H1 (cell line): Measurements from ENCODE around the gene RWDD1. TPM values are rescaled to one million over a fixed set of nuclear protein-coding genes. Genes with fewer than 3 reads are reported as not detected.

Experiments
- CTCF ChIA-PET: fragments of 300-600 bp; sonication (Branson Sonifier 250); formaldehyde crosslinking; loops from one replicate; lab custom pipeline; 2021; ENCODE audit not compliant: partially characterized antibody; lab: Charles Lee
- POLR2A ChIA-PET: fragments of 300-600 bp; sonication (Branson Sonifier 250); formaldehyde crosslinking; loops from one replicate; lab custom pipeline; 2021; ENCODE audit warnings: inconsistent platforms; ENCODE audit not compliant: partially characterized antibody; lab: Charles Lee
- DNase-seq, 2 experiments: peaks; one replicate each; pipeline versions ENCODE4 v3.0.0 to v3.0.0-alpha.2; 2010 to 2022; ENCODE audit warnings: low spot score in 2 of 2, low read depth in 1 of 2, mixed read lengths in 1 of 2
- FAIRE-seq: peaks from 2 replicates; lab custom pipeline; 2011; peaks lifted over from hg19 to GRCh38; lab: Jason Lieb, UNC
- H2AFZ ChIP-seq: 2 replicates; pipeline ENCODE4 v1.8.1; 2012; ENCODE audit warnings: low read length, inconsistent platforms
- H2AK5ac ChIP-seq: 2 replicates; pipeline ENCODE4 v1.6.1; 2013; ENCODE audit warnings: low read depth, low read length
- H2BK120ac ChIP-seq: replicated peaks from 2 replicates; pipeline ENCODE3; 2013; ENCODE audit warnings: low read depth, low read length, inconsistent platforms
- H2BK12ac ChIP-seq: 2 replicates; pipeline ENCODE4 v1.6.1; 2013; ENCODE audit warnings: low read depth, low read length
- H2BK15ac ChIP-seq: 2 replicates; pipeline ENCODE4 v1.6.1; 2013; ENCODE audit warnings: low read length
- H2BK20ac ChIP-seq: 2 replicates; pipeline ENCODE4 v1.6.1; 2013; ENCODE audit warnings: low read length
- H2BK5ac ChIP-seq: 2 replicates; pipeline ENCODE4 v1.6.1; 2013; ENCODE audit warnings: low read depth, low read length
- H3K14ac ChIP-seq: 2 replicates; pipeline ENCODE4 v1.6.1; 2013; ENCODE audit warnings: inconsistent platforms; ENCODE audit not compliant: insufficient read length
- H3K18ac ChIP-seq: 2 replicates; pipeline ENCODE4 v1.6.1; 2013; ENCODE audit warnings: low read length; ENCODE audit errors: extremely low read depth
- H3K23ac ChIP-seq: 2 replicates; pipeline ENCODE4 v1.6.1; 2013; ENCODE audit warnings: inconsistent platforms; ENCODE audit not compliant: insufficient read length
- H3K23me2 ChIP-seq: 2 replicates; pipeline ENCODE4 v1.6.1; 2013; ENCODE audit warnings: low read depth, low read length
- H3K27ac ChIP-seq: 2 replicates; pipeline ENCODE4 v1.6.1; 2011; ENCODE audit warnings: low read depth, low read length, inconsistent platforms
- H3K27me3 ChIP-seq, 4 experiments: replicated peaks in 1 of 4; 1 replicate in 1 of 4; 2 replicates in 3 of 4; pipeline versions ENCODE4 v1.6.1 to v1.8.1; 2011 to 2013; ENCODE audit warnings: low read length in 3 of 4, mild to moderate bottlenecking in 3 of 4, inconsistent platforms in 2 of 4, mixed read lengths in 2 of 4, moderate library complexity in 1 of 4; ENCODE audit not compliant: control insufficient read depth in 3 of 4, insufficient read depth in 3 of 4; ENCODE audit errors: extremely low read depth in 1 of 4
- H3K36me3 ChIP-seq, 4 experiments: 2 replicates each; pipeline versions ENCODE4 v1.6.1 to v1.8.1; 2011 to 2013; ENCODE audit warnings: mild to moderate bottlenecking in 4 of 4, low read length in 3 of 4, moderate library complexity in 2 of 4, control low read depth in 1 of 4, inconsistent platforms in 1 of 4; ENCODE audit not compliant: insufficient read depth in 4 of 4, control insufficient read depth in 2 of 4
- H3K4ac ChIP-seq: replicated peaks from 2 replicates; pipeline ENCODE3; 2013; ENCODE audit warnings: low read length, low read depth, mixed read lengths, inconsistent platforms; ENCODE audit not compliant: insufficient read length
- H3K4me1 ChIP-seq, 4 experiments: replicated peaks in 1 of 4; 1 replicate in 1 of 4; 2 replicates in 3 of 4; pipeline versions ENCODE4 v1.6.1 to v1.8.1; 2011 to 2013; ENCODE audit warnings: low read length in 3 of 4, inconsistent platforms in 2 of 4, mixed read lengths in 1 of 4; ENCODE audit not compliant: insufficient read depth in 4 of 4, control insufficient read depth in 3 of 4
- H3K4me2 ChIP-seq, 2 experiments: 2 replicates each; pipeline versions ENCODE4 v1.6.1 to v1.8.1; 2011 to 2013; ENCODE audit warnings: low read depth in 2 of 2, low read length in 2 of 2, control low read depth in 1 of 2, inconsistent platforms in 1 of 2, mild to moderate bottlenecking in 1 of 2; ENCODE audit not compliant: insufficient read depth in 1 of 2
- H3K4me3 ChIP-seq, 4 experiments: fragments of 200-600, 300-600 bp in 1 of 4; sonication (generic), shearing (Covaris generic), sonication (Bioruptor Twin) in 1 of 4; 2 replicates each; pipeline versions ENCODE4 v1.5.1 to v1.8.1; 2011 to 2016; ENCODE audit warnings: low read length in 4 of 4, low read depth in 3 of 4, control low read depth in 2 of 4, inconsistent platforms in 2 of 4, mild to moderate bottlenecking in 2 of 4, mixed read lengths in 1 of 4, moderate library complexity in 1 of 4; ENCODE audit not compliant: insufficient read depth in 2 of 4; ENCODE audit errors: extremely low read depth in 1 of 4
- H3K56ac ChIP-seq: replicated peaks from 2 replicates; pipeline ENCODE3; 2013; ENCODE audit warnings: low read depth, mild to moderate bottlenecking, mixed read lengths, low read length, inconsistent platforms; ENCODE audit not compliant: insufficient read length
- H3K79me1 ChIP-seq: 2 replicates; pipeline ENCODE4 v1.6.1; 2013; ENCODE audit warnings: low read depth, low read length, control low read depth
- H3K79me2 ChIP-seq, 2 experiments: 2 replicates each; pipeline versions ENCODE4 v1.6.1 to v1.8.1; 2012 to 2013; ENCODE audit warnings: low read length in 2 of 2, mild to moderate bottlenecking in 2 of 2, inconsistent platforms in 1 of 2; ENCODE audit not compliant: insufficient read depth in 2 of 2, control insufficient read depth in 1 of 2
- H3K9ac ChIP-seq, 4 experiments: replicated peaks in 1 of 4; 1 replicate in 1 of 4; 2 replicates in 3 of 4; pipeline versions ENCODE4 v1.6.1 to v1.8.1; 2011 to 2013; ENCODE audit warnings: low read depth in 3 of 4, low read length in 3 of 4, control low read depth in 2 of 4, mild to moderate bottlenecking in 2 of 4, moderate library complexity in 2 of 4, inconsistent platforms in 1 of 4; ENCODE audit errors: extremely low read depth in 1 of 4
- H3K9me3 ChIP-seq, 2 experiments: 2 replicates each; pipeline versions ENCODE4 v1.6.1 to v1.8.1; 2012 to 2013; ENCODE audit warnings: mild to moderate bottlenecking in 2 of 2, moderate library complexity in 2 of 2, control low read depth in 1 of 2, inconsistent platforms in 1 of 2, low read depth in 1 of 2, low read length in 1 of 2, mixed read lengths in 1 of 2; ENCODE audit not compliant: insufficient read depth in 2 of 2
- H4K20me1 ChIP-seq, 2 experiments: replicated peaks in 1 of 2; 2 replicates each; pipeline versions ENCODE3 to v1.8.1; 2011 to 2013; ENCODE audit warnings: inconsistent platforms in 2 of 2, low read length in 2 of 2, mild to moderate bottlenecking in 1 of 2; ENCODE audit not compliant: insufficient read depth in 2 of 2, control insufficient read depth in 1 of 2
- H4K5ac ChIP-seq: 2 replicates; pipeline ENCODE4 v1.6.1; 2013; ENCODE audit warnings: low read length, low read depth, mixed read lengths, inconsistent platforms; ENCODE audit not compliant: insufficient read length
- H4K8ac ChIP-seq: 2 replicates; pipeline ENCODE4 v1.8.0; 2013; ENCODE audit warnings: mild to moderate bottlenecking, moderate library complexity, low read length, inconsistent platforms; ENCODE audit not compliant: insufficient read depth; ENCODE audit errors: extremely low read depth
- H4K91ac ChIP-seq: replicated peaks from 2 replicates; pipeline ENCODE3; 2013; ENCODE audit warnings: low read length, mixed read lengths, inconsistent platforms; ENCODE audit not compliant: insufficient read length
- CREB1 ChIP-seq: IDR thresholded peaks from 2 replicates; pipeline ENCODE4 v1.6.1; 2012; ENCODE audit warnings: inconsistent platforms
- CTBP2 ChIP-seq: IDR thresholded peaks from 2 replicates; pipeline ENCODE4 v1.7.0; 2011; ENCODE audit warnings: borderline replicate concordance, mild to moderate bottlenecking, moderate library complexity, mixed read lengths, low read length; ENCODE audit not compliant: insufficient read depth, insufficient read length
- EZH2 ChIP-seq: fragments of 200-600 bp; sonication (generic); IDR thresholded peaks from 2 replicates; pipeline ENCODE4 v1.7.1; 2012; ENCODE audit warnings: low read depth, mild to moderate bottlenecking, moderate library complexity, low read length, inconsistent platforms; ENCODE audit not compliant: severe bottlenecking
- HDAC2 ChIP-seq, 2 experiments: fragments of 300-600 bp in 1 of 2; sonication (generic) in 1 of 2; IDR thresholded peaks; 2 replicates each; pipeline ENCODE4 v1.6.1; 2011 to 2012; ENCODE audit warnings: low read depth in 2 of 2, low read length in 2 of 2, mild to moderate bottlenecking in 2 of 2, moderate library complexity in 2 of 2, borderline replicate concordance in 1 of 2, inconsistent platforms in 1 of 2
- SP2 ChIP-seq: IDR thresholded peaks from 2 replicates; pipeline ENCODE4 v1.6.1; 2012; ENCODE audit warnings: mild to moderate bottlenecking, low read length, inconsistent platforms
- TCF12 ChIP-seq: IDR thresholded peaks from 2 replicates; pipeline ENCODE4 v1.6.1; 2011; ENCODE audit warnings: low read depth, mild to moderate bottlenecking, low read length
- WGBS, 2 experiments: shearing (Covaris generic) in 1 of 2; methylation state at CpG; one replicate each; pipeline versions ENCODE4 v1.1.6 to v1.1.7; 2013 to 2015; ENCODE audit warnings: low lambda C conversion rate in 2 of 2, mixed read lengths in 2 of 2, inconsistent platforms in 1 of 2, low coverage in 1 of 2, missing lambda C conversion rate in 1 of 2; ENCODE audit not compliant: insufficient replicate concordance in 2 of 2, insufficient coverage in 1 of 2, insufficient read length in 1 of 2; ENCODE audit errors: extremely low coverage in 1 of 2, missing lambda C conversion rate in 1 of 2; 5-methylcytosine and 5-hydroxymethylcytosine counted together
- polyA plus RNA-seq, 7 experiments: library from polyadenylated mRNA; depleted of rRNA in 3 of 7; stranded (reverse) in 5 of 7; unstranded in 2 of 7; fragments of >200 nt in 5 of 7; fragments of 200-250 nt in 2 of 7; gene quantifications; 1 replicate in 5 of 7; 2 replicates in 1 of 7; 4 replicates in 1 of 7; pipeline versions ENCODE4 v1.2.1 to v1.2.3, GENCODE V29; 2011 to 2013; ENCODE audit warnings: missing spikeins in 2 of 7, mixed read lengths in 2 of 7
- total RNA-seq: library from RNA; stranded (reverse); fragmentation: NEBNext Ultra II Directional; extraction: Animal tissue kit (Norgen Biotek cat#: 25700); gene quantifications from 2 replicates; pipeline ENCODE4 v1.2.1, GENCODE V29; 2021

The RWDD1 gene
- total and polyA plus RNA-seq, 2 of the 8 experiments (the other 6 are each of a cell fraction or from before 2014, with no cell fraction given): 19.5 to 35.2 TPM

DNA sequence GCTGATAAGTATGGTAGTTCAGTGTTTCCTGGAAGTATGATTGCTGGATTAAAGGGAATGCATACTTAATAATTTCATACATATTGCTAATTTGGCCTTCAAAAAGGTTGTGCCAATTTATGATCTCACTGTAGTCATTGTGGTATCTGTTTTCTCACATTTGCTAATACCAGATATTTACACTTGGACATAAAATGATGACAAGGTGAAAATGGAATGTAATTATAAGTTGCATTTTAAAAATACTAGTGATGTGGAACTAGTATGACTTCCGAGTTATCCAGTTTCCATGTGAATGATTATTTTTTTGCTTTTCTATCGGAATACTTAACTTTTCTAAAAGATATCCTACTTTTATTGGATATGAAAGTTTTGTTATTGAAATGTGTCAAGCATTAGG is 15.4 kb downstream of the RWDD1 start:
- no peak overlapping the region for H3K4ac ChIP-seq
- no peak overlapping the region for H2AK5ac ChIP-seq
- peaks cover 0 to 26% (median 4%) of the 10 kb centered on the region in 4 experiments; a peak in 5 of 8 replicates for H3K36me3 ChIP-seq
- H3K4me1 ChIP-seq: no peaks in the 10 kb centered on the region
- H2BK15ac ChIP-seq: no peak overlapping the region
- no peak overlapping the region for H3K9ac ChIP-seq
- H3K27ac ChIP-seq: no peak overlapping the region
- no peak overlapping the region for H2BK120ac ChIP-seq
- no peak overlapping the region for H2BK12ac ChIP-seq
- H3K27me3 ChIP-seq: peaks cover 0 to 1% (median 0%) of the 10 kb centered on the region in 4 experiments; a peak in 1 of 7 replicates
- H2BK5ac ChIP-seq: no peak overlapping the region
- DNase-seq: no peak
- H2AFZ ChIP-seq: no peak overlapping the region
- no peak overlapping the region for H4K5ac ChIP-seq
- FAIRE-seq: no peak
- no peak overlapping the region for H4K8ac ChIP-seq
- TF ChIP-seq SP2 (no peak), EZH2 (no peak), HDAC2 (IDR thresholded peaks at IDR 0.05; ENCODE audit: borderline replicate concordance in 1 of 2, low read depth in 2 of 2, low read length in 2 of 2) (no peak), CREB1 (no peak), TCF12 (no peak), CTBP2 (no peak)
- H3K56ac ChIP-seq: no peak overlapping the region
- no peaks in the 10 kb centered on the region for H3K79me2 ChIP-seq
- peaks cover 3% of the 10 kb centered on the region; the same call in 1 of the 2 replicates for H3K23me2 ChIP-seq
- H3K18ac ChIP-seq: no peak overlapping the region
- 91% methylated on average over 2 of the region's 2 CpGs; no CpG with 5 or more reads in 1 of the 2 experiments for WGBS, 2 experiments
- POLR2A ChIA-PET: interaction anchor here (1.2 kb wide), 1 partner anchor 29 kb away, joined by 5 read pairs; the partner anchor contains the start of gene RSPH4A
- H3K79me1 ChIP-seq: no peaks in the 10 kb centered on the region
- H3K23ac ChIP-seq: no peak overlapping the region
- no peak overlapping the region for H3K14ac ChIP-seq
- H3K4me2 ChIP-seq: no peak overlapping the region
- no peak overlapping the region for H2BK20ac ChIP-seq
- H4K91ac ChIP-seq: no peak overlapping the region
- CTCF ChIA-PET: no interaction called here
- no peaks in the 10 kb centered on the region for H3K9me3 ChIP-seq
- no peak overlapping the region for H3K4me3 ChIP-seq
- no peaks in the 10 kb centered on the region for H4K20me1 ChIP-seq
